KMS-11 (cell line): ENCODE data around the gene MIX23.

ENCODE experiments used
- H2AFZ ChIP-seq: fragments of 200-600 bp; sonication (generic); 2 replicates; pipeline ENCODE4 v1.6.1; 2016; ENCODE audit warnings: antibody characterized with exemption, mixed run types, low read depth
- H3K27ac ChIP-seq: fragments of 200-600 bp; sonication (generic); 2 replicates; pipeline ENCODE4 v1.6.1; 2016; ENCODE audit warnings: mild to moderate bottlenecking, mixed run types
- H3K27me3 ChIP-seq: fragments of 200-600 bp; sonication (generic); 2 replicates; pipeline ENCODE4 v1.6.1; 2017; ENCODE audit warnings: mild to moderate bottlenecking, low read depth, mixed run types, moderate library complexity; ENCODE audit not compliant: insufficient read depth
- H3K36me3 ChIP-seq: fragments of 200-600 bp; sonication (generic); 2 replicates; pipeline ENCODE4 v1.6.1; 2017; ENCODE audit warnings: mild to moderate bottlenecking, mixed run types; ENCODE audit not compliant: insufficient read depth
- H3K4me1 ChIP-seq: fragments of 200-600 bp; sonication (generic); 2 replicates; pipeline ENCODE4 v1.6.1; 2016; ENCODE audit warnings: mild to moderate bottlenecking, low read depth, mixed run types; ENCODE audit not compliant: poor library complexity, severe bottlenecking
- H3K4me2 ChIP-seq: fragments of 200-600 bp; sonication (generic); 2 replicates; pipeline ENCODE4 v1.7.0; 2016; ENCODE audit warnings: mild to moderate bottlenecking, mixed run types
- H3K4me3 ChIP-seq: fragments of 200-600 bp; sonication (generic); IDR thresholded peaks from 2 replicates; pipeline ENCODE4 v1.6.1; 2017; ENCODE audit warnings: low read depth, low read length, mixed read lengths; ENCODE audit not compliant: insufficient read depth
- H3K79me2 ChIP-seq: fragments of 200-600 bp; sonication (generic); 2 replicates; pipeline ENCODE4 v1.6.1; 2016; ENCODE audit warnings: low read depth, mixed run types; ENCODE audit not compliant: insufficient read depth
- H3K9ac ChIP-seq: fragments of 200-600 bp; sonication (generic); 2 replicates; pipeline ENCODE4 v1.6.1; 2016; ENCODE audit warnings: mild to moderate bottlenecking, mixed run types
- H4K20me1 ChIP-seq: fragments of 200-600 bp; sonication (generic); 2 replicates; pipeline ENCODE4 v1.6.1; 2016; ENCODE audit warnings: mild to moderate bottlenecking, mixed run types; ENCODE audit not compliant: insufficient read depth
- CTCF ChIP-seq: fragments of 200-600 bp; sonication (generic); conservative IDR thresholded peaks from 2 replicates; pipeline ENCODE4 v1.6.1; 2017; ENCODE audit warnings: low read depth, mild to moderate bottlenecking, antibody characterized with exemption, low read length, moderate library complexity, mixed read lengths

MIX23 gene

GRCh38 chr3:122358703-122359032 lies 24.4 kb downstream of the MIX23 start:
- Histone ChIP-seq H3K9ac (no peak overlapping the region), H3K27me3 (no peaks in the 10 kb centered on the region), H3K79me2 (no peaks in the 10 kb centered on the region), H3K4me1 (peaks cover 9% of the 10 kb centered on the region), H3K27ac (no peak overlapping the region), H3K36me3 (no peaks in the 10 kb centered on the region), H2AFZ (no peak overlapping the region), H3K4me3 (no peak overlapping the region), H3K4me2 (no peak overlapping the region), H4K20me1 (no peaks in the 10 kb centered on the region)
- TF ChIP-seq CTCF, result no peak

- no peak overlapping the region for H3K4me3 ChIP-seq
- peaks cover 9% of the 10 kb centered on the region for H3K4me1 ChIP-seq
- H4K20me1 ChIP-seq, result no peaks in the 10 kb centered on the region
- no peak overlapping the region for H3K9ac ChIP-seq
- no peak overlapping the region for H3K4me2 ChIP-seq
- no peaks in the 10 kb centered on the region for H3K27me3 ChIP-seq
- no peak overlapping the region for H3K27ac ChIP-seq
- no peak for TF ChIP-seq CTCF
- no peaks in the 10 kb centered on the region for H3K79me2 ChIP-seq
- H3K36me3 ChIP-seq, result no peaks in the 10 kb centered on the region
- no peak overlapping the region for H2AFZ ChIP-seq
Measured at GRCh38 chr3:122357828-122358702, 25.0 kb downstream of the MIX23 start.

- no peaks in the 10 kb centered on the region for H3K27me3 ChIP-seq
Measured at GRCh38 chr3:122356402-122356801, 26.6 kb downstream of the MIX23 start.

GRCh38 chr3:122355612-122356011 lies 27.4 kb downstream of the MIX23 start:
- no peak overlapping the region for H2AFZ ChIP-seq
- no peaks in the 10 kb centered on the region for H3K79me2 ChIP-seq
- no peaks in the 10 kb centered on the region for H4K20me1 ChIP-seq
- no peaks in the 10 kb centered on the region for H3K27me3 ChIP-seq
- H3K9ac ChIP-seq, result no peak overlapping the region
- H3K4me2 ChIP-seq, result no peak overlapping the region
- H3K36me3 ChIP-seq, result no peaks in the 10 kb centered on the region
- H3K27ac ChIP-seq, result no peak overlapping the region
- no peak overlapping the region for H3K4me3 ChIP-seq
- H3K4me1 ChIP-seq, result peaks cover 9% of the 10 kb centered on the region
- TF ChIP-seq CTCF, result no peak

More at GRCh38 chr3:122356402-122356801, 26.6 kb downstream of the MIX23 start:
- Histone ChIP-seq H3K9ac (no peak overlapping the region), H3K79me2 (no peaks in the 10 kb centered on the region), H3K36me3 (no peaks in the 10 kb centered on the region), H3K4me2 (no peak overlapping the region), H3K27ac (no peak overlapping the region), H4K20me1 (no peaks in the 10 kb centered on the region), H3K4me1 (peaks cover 9% of the 10 kb centered on the region), H2AFZ (no peak overlapping the region), H3K4me3 (no peak overlapping the region)
- no peak; the same call in 1 of the 2 replicates for TF ChIP-seq CTCF
